T-cell (primary cell): Measurements from ENCODE around the gene BCKDK. TPM values are rescaled to one million over a fixed set of nuclear protein-coding genes. Genes with fewer than 3 reads are reported as not detected.

Experiments used
- ATAC-seq, 4 experiments: fragments of 200-7000 bp in 3 of 4; fragments of 150-1000 bp in 1 of 4; cut with Tn5 transposase; replicated peaks in 1 of 4; 1 replicate in 3 of 4; 2 replicates in 1 of 4; pipeline ENCODE4 v1.10.0; 2021; ENCODE audit warnings: moderate library complexity in 3 of 4, mild to moderate bottlenecking in 2 of 4, moderate number of reproducible peaks in 1 of 4
- CTCF ChIA-PET, 2 donors: fragments of 300-600 bp; sonication (Branson Sonifier 250); formaldehyde crosslinking; loops; one replicate each; lab custom pipeline; 2022; ENCODE audit warnings: antibody characterized with exemption in 2 of 2; lab: Charles Lee
- POLR2A ChIA-PET, 2 donors: fragments of 300-600 bp; sonication (Branson Sonifier 250); formaldehyde crosslinking; loops; one replicate each; lab custom pipeline; 2022; ENCODE audit warnings: antibody characterized with exemption in 2 of 2; lab: Charles Lee
- DNase-seq, 35 experiments: peaks; one replicate each; pipeline versions ENCODE4 v3.0.0 to v3.0.0-alpha.2; 2013 to 2023
- H3K27ac ChIP-seq: one replicate; pipeline ENCODE4 v1.5.1; 2013; ENCODE audit warnings: low read length
- H3K27me3 ChIP-seq, 2 experiments: replicated peaks in 1 of 2; 1 replicate in 1 of 2; 2 replicates in 1 of 2; pipeline versions ENCODE4 v1.6.1 to v1.7.0; 2013; ENCODE audit warnings: low read length in 1 of 2, mixed read lengths in 1 of 2; ENCODE audit not compliant: control insufficient read depth in 2 of 2, insufficient read depth in 2 of 2; ENCODE audit errors: extremely low read depth in 1 of 2
- H3K36me3 ChIP-seq, 2 donors: 1 replicate in 1 of 2; 2 replicates in 1 of 2; pipeline versions ENCODE4 v1.6.1 to v1.7.0; 2013; ENCODE audit warnings: low read length in 1 of 2; ENCODE audit not compliant: control insufficient read depth in 2 of 2, insufficient read depth in 1 of 2; ENCODE audit errors: extremely low read depth in 1 of 2
- H3K4me1 ChIP-seq, 2 experiments: 1 replicate in 1 of 2; 2 replicates in 1 of 2; pipeline versions ENCODE4 v1.6.1 to v1.7.0; 2013; ENCODE audit warnings: low read length in 2 of 2, mixed read lengths in 1 of 2; ENCODE audit not compliant: insufficient read depth in 2 of 2, control insufficient read depth in 1 of 2; ENCODE audit errors: extremely low read depth in 1 of 2
- H3K4me3 ChIP-seq, 2 donors: 1 replicate in 1 of 2; 2 replicates in 1 of 2; pipeline versions ENCODE4 v1.5.1 to v1.7.0; 2013; ENCODE audit warnings: mild to moderate bottlenecking in 2 of 2, low read length in 1 of 2, moderate library complexity in 1 of 2; ENCODE audit not compliant: control insufficient read depth in 1 of 2; ENCODE audit errors: extremely low read depth in 1 of 2
- H3K9me3 ChIP-seq: 2 replicates; pipeline ENCODE4 v1.7.0; 2013
- H3K27ac Mint-ChIP-seq, 2 donors: one replicate each; pipeline ENCODE4 v1.8.0; 2020 to 2021; ENCODE audit warnings: mild to moderate bottlenecking in 2 of 2, mixed read lengths in 2 of 2
- H3K27me3 Mint-ChIP-seq, 2 donors: one replicate each; pipeline ENCODE4 v1.8.0; 2021 to 2022; ENCODE audit warnings: mixed read lengths in 2 of 2
- H3K36me3 Mint-ChIP-seq: one replicate; pipeline ENCODE4 v1.8.0; 2021; ENCODE audit warnings: mixed read lengths
- H3K4me1 Mint-ChIP-seq, 3 donors: one replicate each; pipeline ENCODE4 v1.8.0; 2020 to 2022; ENCODE audit warnings: mixed read lengths in 3 of 3, mild to moderate bottlenecking in 1 of 3
- H3K4me3 Mint-ChIP-seq, 3 donors: one replicate each; pipeline ENCODE4 v1.8.0; 2020 to 2022; ENCODE audit warnings: mild to moderate bottlenecking in 3 of 3, mixed read lengths in 3 of 3, moderate library complexity in 3 of 3
- H3K9me3 Mint-ChIP-seq, 3 donors: one replicate each; pipeline ENCODE4 v1.8.0; 2020 to 2022; ENCODE audit warnings: mixed read lengths in 3 of 3
- WGBS: methylation state at CpG from one replicate; pipeline ENCODE4 v1.1.5; 2013; ENCODE audit warnings: missing lambda C conversion rate; ENCODE audit not compliant: insufficient coverage; 5-methylcytosine and 5-hydroxymethylcytosine counted together
- total RNA-seq, 35 experiments: library from RNA in 6 of 35; stranded (reverse) in 6 of 35; fragments of 120-200 nt in 1 of 35; gene quantifications; one replicate each; pipeline versions ENCODE4 v1.2.1 to v1.2.4 and lab custom pipeline; 2013 to 2026

BCKDK gene
- total RNA-seq, 5 donors from 2014 or later (not counting 1 experiment from before 2014, with no cell fraction given) = 7.6 to 21.3 (median 19.3) TPM

DNA sequence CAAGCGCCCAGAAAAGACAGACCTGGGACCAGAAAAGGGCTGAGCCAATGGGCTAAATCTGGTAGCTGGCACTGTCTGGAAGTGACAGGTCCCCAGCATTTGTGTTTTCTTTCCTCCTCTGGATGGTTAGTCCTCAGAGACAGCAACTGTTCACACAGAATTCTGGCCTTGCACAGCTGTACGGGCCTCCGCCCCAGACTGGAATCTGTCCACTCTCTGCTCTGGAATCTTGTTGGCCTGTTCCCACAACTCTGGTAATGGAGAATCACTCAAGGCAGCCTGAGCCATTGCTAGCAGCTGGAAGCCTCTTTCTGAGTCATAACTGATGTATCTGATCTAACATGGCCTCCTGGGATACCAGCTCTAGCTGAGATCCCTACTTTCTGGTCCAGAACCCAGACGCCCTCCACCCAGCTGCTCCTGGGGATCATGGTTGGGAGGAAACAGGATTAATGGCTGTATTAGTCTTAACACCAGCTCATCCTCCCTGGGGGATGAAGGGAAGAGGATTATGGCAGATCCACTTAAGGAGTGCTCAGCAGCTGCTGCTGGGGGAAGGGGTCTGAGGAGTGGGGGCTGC, 43.2 kb upstream of the BCKDK start:
- Mint-ChIP-seq H3K4me3 (peak overlapping the region; percentile 44 to 82 (median 66)), H3K9me3 (no peaks in the 10 kb centered on the region), H3K27ac (peak overlapping the region; percentile 86 to 87), H3K36me3 (peaks cover 15% of the 10 kb centered on the region), H3K4me1 (peaks cover 43 to 63% (median 44%) of the 10 kb centered on the region in 3 donors), H3K27me3 (no peaks in the 10 kb centered on the region)
- Histone ChIP-seq H3K9me3 (no peaks in the 10 kb centered on the region), H3K4me1 (peaks cover 9 to 57% of the 10 kb centered on the region in 2 experiments), H3K27me3 (no peaks in the 10 kb centered on the region), H3K27ac (peak overlapping the region; percentile 41), H3K36me3 (peaks cover 8 to 20% of the 10 kb centered on the region in 2 donors), H3K4me3 (peak overlapping the region in 1 of 2 donors; percentile 35)
- CTCF ChIA-PET = no interaction called here
- POLR2A ChIA-PET = no interaction called here
- DNase-seq (peak in 1 of 35 experiments; percentile 17), ATAC-seq (peak; percentile 26 to 43 (median 33))
- WGBS = 87% methylated on average over 3 of the region's 4 CpGs

DNA sequence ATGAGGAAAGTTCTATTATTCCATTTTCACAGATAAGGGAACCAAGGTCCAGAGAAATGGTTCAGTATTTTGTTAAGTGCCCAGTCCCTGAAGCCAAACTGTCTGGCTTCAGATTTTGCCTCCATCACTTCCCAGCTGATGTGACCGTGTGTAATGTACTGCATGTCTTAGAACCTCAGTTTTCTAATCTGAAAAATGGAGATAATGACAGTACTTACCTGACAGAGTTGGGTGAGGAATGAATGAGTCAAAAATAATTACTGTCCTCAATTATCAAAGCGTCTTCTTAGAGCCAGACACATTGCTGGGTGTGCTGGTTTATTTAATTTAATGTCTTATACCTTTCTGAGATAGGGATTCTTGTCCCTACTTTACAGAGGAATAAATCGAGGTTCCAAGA, 40.8 kb upstream of the BCKDK start:
- H3K9me3 ChIP-seq = no peaks in the 10 kb centered on the region
- peaks cover 49 to 61% (median 53%) of the 10 kb centered on the region in 3 donors for H3K4me1 Mint-ChIP-seq
- no peaks in the 10 kb centered on the region for H3K27me3 Mint-ChIP-seq
- H3K27ac Mint-ChIP-seq = no peak overlapping the region
- H3K4me3 Mint-ChIP-seq = no peak overlapping the region
- WGBS = no CpG with 5 or more reads among the region's 3 CpGs
- DNase-seq (no peak), ATAC-seq (no peak)
- peaks cover 2 to 5% of the 10 kb centered on the region in 2 donors for H3K36me3 ChIP-seq
- H3K4me3 ChIP-seq = no peak overlapping the region
- H3K27ac ChIP-seq = no peak overlapping the region
- H3K36me3 Mint-ChIP-seq = peaks cover 7% of the 10 kb centered on the region
- no peaks in the 10 kb centered on the region for H3K9me3 Mint-ChIP-seq
- H3K27me3 ChIP-seq = no peaks in the 10 kb centered on the region
- POLR2A ChIA-PET = no interaction called here
- CTCF ChIA-PET = interaction anchor here in 1 of 2 donors (0.6 kb wide), 1 partner anchor 43 kb away, joined by 3 read pairs; no protein-coding TSS in a partner anchor
- H3K4me1 ChIP-seq = peaks cover 17 to 49% of the 10 kb centered on the region in 2 experiments

DNA sequence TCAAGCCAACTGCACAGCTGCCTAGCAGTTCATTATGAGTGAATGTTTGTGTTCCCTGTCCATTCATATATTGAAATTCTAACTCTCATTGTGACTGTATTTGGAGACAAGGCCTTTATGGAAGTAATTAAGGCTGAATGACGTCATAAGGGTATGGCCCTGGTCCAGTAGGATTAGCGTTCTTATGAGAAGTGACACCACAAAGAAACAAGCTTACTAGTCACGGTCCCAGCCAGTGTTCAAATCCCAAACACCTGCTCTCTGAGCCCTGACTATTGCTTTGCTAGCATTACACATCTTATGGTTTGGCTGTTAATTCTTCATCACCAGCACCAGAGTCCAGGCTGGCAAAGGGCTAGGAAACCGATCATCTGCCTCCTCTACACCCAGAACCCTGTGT, 36.3 kb upstream of the BCKDK start:
- no peaks in the 10 kb centered on the region for H3K27me3 Mint-ChIP-seq
- H3K27me3 ChIP-seq = no peaks in the 10 kb centered on the region
- peaks cover 14 to 27% of the 10 kb centered on the region in 2 experiments for H3K4me1 ChIP-seq
- H3K27ac ChIP-seq = peak overlapping the region; percentile 58
- peak overlapping the region; percentile 92 to 94 (median 94) for H3K4me3 Mint-ChIP-seq
- no peaks in the 10 kb centered on the region for H3K9me3 ChIP-seq
- ChIA-PET POLR2A (no interaction called here), CTCF (interaction anchor here in 1 of 2 donors (0.8 kb wide), 1 partner anchor 70 kb away, joined by 4 read pairs; no protein-coding TSS in a partner anchor)
- H3K36me3 Mint-ChIP-seq = no peaks in the 10 kb centered on the region
- H3K27ac Mint-ChIP-seq = peak overlapping the region; percentile 93 to 94
- no peak for ATAC-seq
- peaks cover 37 to 47% (median 42%) of the 10 kb centered on the region in 3 donors for H3K4me1 Mint-ChIP-seq
- 76% methylated on average over 2 of the region's 4 CpGs for WGBS
- peak overlapping the region in 1 of 2 donors; percentile 95 for H3K4me3 ChIP-seq
- DNase-seq = no peak
- peaks cover 8 to 9% of the 10 kb centered on the region in 2 donors for H3K36me3 ChIP-seq
- H3K9me3 Mint-ChIP-seq = no peaks in the 10 kb centered on the region

DNA sequence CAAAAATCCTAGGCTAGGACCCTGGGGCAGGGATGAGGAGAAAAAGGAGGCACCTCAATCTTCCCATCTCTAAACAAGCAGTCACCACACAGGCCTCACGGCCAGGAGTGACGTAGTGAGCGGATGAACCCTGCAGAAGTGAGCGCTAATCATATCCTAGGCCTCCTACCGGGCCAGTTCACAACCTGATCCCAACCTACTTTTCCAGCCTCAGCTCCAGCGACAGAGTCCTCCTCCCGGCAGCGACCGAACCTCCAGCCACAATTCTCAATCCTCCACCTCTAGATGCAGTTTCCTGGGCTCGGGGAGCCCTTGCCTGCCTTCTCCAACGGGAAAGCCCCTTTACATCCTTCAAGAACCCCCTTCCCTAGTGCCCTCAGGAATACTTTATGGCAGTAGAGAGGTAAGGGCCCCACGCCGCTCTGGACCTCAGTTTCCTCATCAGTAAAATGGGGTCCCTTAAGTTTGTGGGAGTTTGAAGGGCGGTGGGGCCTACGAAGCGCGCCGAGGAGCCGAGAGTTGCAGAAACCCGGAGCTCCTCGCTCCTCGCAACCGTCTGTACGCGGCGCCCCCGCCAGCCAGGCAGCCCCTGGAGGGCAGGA, 35.5 kb upstream of the BCKDK start:
- Mint-ChIP-seq H3K27ac (peak overlapping the region; percentile 93 to 94), H3K4me1 (peaks cover 38 to 45% (median 39%) of the 10 kb centered on the region in 3 donors), H3K4me3 (peak overlapping the region; percentile 92 to 94 (median 94)), H3K27me3 (no peaks in the 10 kb centered on the region), H3K36me3 (peaks cover 3% of the 10 kb centered on the region), H3K9me3 (no peaks in the 10 kb centered on the region)
- peaks cover 11 to 16% of the 10 kb centered on the region in 2 donors for H3K36me3 ChIP-seq
- DNase-seq (peak in 6 of 35 experiments; percentile 12 to 51 (median 16)), ATAC-seq (no peak)
- H3K4me1 ChIP-seq = peaks cover 14 to 27% of the 10 kb centered on the region in 2 experiments
- ChIA-PET CTCF (interaction anchor here in 1 of 2 donors (1.4 kb wide), 1 partner anchor 38 kb away, joined by 3 read pairs; no protein-coding TSS in a partner anchor), POLR2A (no interaction called here)
- H3K27me3 ChIP-seq = no peaks in the 10 kb centered on the region
- no peaks in the 10 kb centered on the region for H3K9me3 ChIP-seq
- H3K4me3 ChIP-seq = peak overlapping the region; percentile 69 to 95
- WGBS = under 1% methylated on average over 18 of the region's 27 CpGs
- peak overlapping the region; percentile 58 for H3K27ac ChIP-seq

DNA sequence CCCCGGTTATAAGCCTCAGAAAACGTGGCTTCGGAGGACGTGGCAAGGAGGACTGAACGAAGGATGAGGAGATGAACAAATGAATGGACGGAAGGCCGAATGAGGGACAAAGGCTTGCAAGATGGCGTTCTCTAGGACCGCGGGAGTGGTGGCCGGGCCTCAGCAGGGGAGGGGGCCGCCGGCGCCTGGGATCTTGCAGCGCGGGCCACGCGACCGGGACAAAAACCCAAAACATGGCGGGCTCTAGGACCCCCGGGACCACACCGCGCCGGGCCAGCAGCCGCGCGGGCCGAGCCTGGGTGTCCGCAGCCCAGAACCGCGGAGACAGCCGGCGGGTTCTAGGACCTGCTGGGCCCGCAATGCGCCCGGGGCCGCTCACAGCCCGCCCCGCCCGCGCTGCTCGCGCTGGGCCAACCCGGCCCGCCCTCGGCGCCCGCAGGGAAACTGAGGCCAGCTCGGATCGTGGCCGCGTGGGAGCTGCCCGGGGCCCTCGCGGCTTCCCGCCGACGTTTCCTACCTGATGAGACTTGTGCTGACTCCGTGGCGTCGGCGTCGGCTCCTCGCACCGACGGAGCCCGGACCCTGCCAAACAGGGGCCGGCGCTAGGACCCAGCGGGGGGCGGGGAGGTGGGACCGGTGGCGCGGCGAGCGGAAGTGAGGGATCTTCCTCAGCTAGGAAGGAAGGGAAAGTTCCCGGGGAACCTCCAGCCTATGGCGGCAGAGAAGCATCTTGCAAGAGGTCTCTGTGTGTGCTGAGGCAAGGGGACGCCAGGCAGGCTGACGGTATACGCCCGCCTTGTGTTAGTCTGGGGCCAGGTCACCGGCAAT, 34.8 kb upstream of the BCKDK start:
- peak; percentile 63 to 69 (median 65) for ATAC-seq
- Mint-ChIP-seq H3K27ac (peak overlapping the region; percentile 95 to 97), H3K4me1 (peaks cover 39 to 47% (median 43%) of the 10 kb centered on the region in 3 donors), H3K36me3 (peaks cover 9% of the 10 kb centered on the region), H3K4me3 (peak overlapping the region; percentile 92 to 96 (median 94)), H3K9me3 (no peaks in the 10 kb centered on the region), H3K27me3 (no peaks in the 10 kb centered on the region)
- H3K4me3 ChIP-seq = peak overlapping the region; percentile 69 to 95
- peaks cover 14 to 27% of the 10 kb centered on the region in 2 experiments for H3K4me1 ChIP-seq
- no peaks in the 10 kb centered on the region for H3K27me3 ChIP-seq
- H3K36me3 ChIP-seq = peaks cover 11 to 23% of the 10 kb centered on the region in 2 donors
- POLR2A ChIA-PET = interaction anchor here in 1 of 2 donors (0.5 to 1.4 kb wide), 5 partner anchors 44 to 386 kb away, joined by 3 to 7 read pairs (median 4); partner anchors contain the start of genes ARMC5 and KAT8
- under 1% methylated on average over 82 of the region's 83 CpGs for WGBS
- H3K9me3 ChIP-seq = no peaks in the 10 kb centered on the region
- CTCF ChIA-PET = interaction anchor here in 1 of 2 donors (0.7 to 1.6 kb wide), 6 partner anchors 39 to 796 kb away, joined by 3 to 15 read pairs (median 4); partner anchors contain the start of genes KAT8 and STX4
- peak overlapping the region; percentile 89 for H3K27ac ChIP-seq
- DNase-seq = peak; percentile 62 to 88 (median 78)
